ENCODE data around the gene BBX.

The BBX gene

DNA sequence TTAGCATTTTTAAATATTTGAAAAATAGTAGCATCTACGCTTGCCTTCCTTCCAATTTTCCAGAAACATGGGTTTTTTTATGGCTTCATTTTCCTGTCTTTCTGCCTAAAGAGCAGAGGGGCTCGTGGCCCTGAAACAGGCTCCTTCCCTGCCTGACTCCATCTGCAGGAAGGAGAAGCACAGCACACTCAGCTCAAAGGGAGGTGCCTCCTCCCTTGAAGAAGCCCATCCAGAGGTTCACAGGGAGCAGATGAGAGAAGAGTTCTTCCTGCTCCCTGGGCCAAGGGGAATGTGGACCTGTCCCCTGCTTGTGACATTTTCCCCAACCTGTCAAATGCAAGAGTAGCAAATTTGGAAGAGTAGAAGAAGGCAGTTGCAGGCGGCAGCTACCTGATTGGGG, 55.8 kb downstream of the BBX start:
- no peak for TF ChIP-seq BACH2 (CRISPR knock-in tag; IDR thresholded peaks at IDR 0.05; ENCODE audit: borderline replicate concordance)
- no peak for TF ChIP-seq TOX (CRISPR knock-in tag; IDR thresholded peaks at IDR 0.05; ENCODE audit: borderline replicate concordance)
- TF ChIP-seq RARB (CRISPR knock-in tag; IDR thresholded peaks at IDR 0.05): no peak
- TF ChIP-seq ESRRG (CRISPR knock-in tag; IDR thresholded peaks at IDR 0.05): no peak
- no peak for TF ChIP-seq ISL1 (CRISPR knock-in tag; IDR thresholded peaks at IDR 0.05)
- TF ChIP-seq ZFP30 (CRISPR knock-in tag; IDR thresholded peaks at IDR 0.05): no peak
- TF ChIP-seq ZC3H10 (CRISPR knock-in tag; IDR thresholded peaks at IDR 0.05): no peak
- ATAC-seq: no peak

DNA sequence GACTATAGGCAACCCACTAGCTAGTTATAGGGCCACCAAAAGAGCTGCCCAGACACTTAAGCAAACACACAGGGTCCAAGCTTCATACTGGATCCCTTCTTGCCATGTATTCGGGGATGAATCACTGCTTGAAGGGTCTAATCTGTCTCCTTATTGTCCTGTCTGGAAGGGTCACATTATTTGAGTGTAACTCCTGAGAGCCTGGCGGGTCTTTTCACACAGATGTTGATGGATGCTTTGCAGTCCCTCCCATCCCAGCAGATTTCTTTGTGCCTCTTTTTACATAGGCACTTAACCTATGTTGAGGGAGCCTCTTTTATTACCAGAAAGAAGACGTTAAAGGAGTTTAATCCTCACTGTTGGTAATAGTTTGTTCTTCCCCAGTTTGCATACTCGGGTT, 56.6 kb downstream of the BBX start:
- TF ChIP-seq ZFP30 (CRISPR knock-in tag; IDR thresholded peaks at IDR 0.05): no peak
- TF ChIP-seq ESRRG (CRISPR knock-in tag; IDR thresholded peaks at IDR 0.05): no peak
- TF ChIP-seq, protein P1, sequence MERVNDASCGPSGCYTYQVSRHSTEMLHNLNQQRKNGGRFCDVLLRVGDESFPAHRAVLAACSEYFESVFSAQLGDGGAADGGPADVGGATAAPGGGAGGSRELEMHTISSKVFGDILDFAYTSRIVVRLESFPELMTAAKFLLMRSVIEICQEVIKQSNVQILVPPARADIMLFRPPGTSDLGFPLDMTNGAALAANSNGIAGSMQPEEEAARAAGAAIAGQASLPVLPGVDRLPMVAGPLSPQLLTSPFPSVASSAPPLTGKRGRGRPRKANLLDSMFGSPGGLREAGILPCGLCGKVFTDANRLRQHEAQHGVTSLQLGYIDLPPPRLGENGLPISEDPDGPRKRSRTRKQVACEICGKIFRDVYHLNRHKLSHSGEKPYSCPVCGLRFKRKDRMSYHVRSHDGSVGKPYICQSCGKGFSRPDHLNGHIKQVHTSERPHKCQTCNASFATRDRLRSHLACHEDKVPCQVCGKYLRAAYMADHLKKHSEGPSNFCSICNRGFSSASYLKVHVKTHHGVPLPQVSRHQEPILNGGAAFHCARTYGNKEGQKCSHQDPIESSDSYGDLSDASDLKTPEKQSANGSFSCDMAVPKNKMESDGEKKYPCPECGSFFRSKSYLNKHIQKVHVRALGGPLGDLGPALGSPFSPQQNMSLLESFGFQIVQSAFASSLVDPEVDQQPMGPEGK (CRISPR knock-in tag; IDR thresholded peaks at IDR 0.05; ENCODE audit: borderline replicate concordance): no peak
- TF ChIP-seq ARNTL (CRISPR knock-in tag; IDR thresholded peaks at IDR 0.05; ENCODE audit: borderline replicate concordance, low read depth): no peak
- no peak for TF ChIP-seq GLIS3 (CRISPR knock-in tag; IDR thresholded peaks at IDR 0.05)
- TF ChIP-seq, protein P2, sequence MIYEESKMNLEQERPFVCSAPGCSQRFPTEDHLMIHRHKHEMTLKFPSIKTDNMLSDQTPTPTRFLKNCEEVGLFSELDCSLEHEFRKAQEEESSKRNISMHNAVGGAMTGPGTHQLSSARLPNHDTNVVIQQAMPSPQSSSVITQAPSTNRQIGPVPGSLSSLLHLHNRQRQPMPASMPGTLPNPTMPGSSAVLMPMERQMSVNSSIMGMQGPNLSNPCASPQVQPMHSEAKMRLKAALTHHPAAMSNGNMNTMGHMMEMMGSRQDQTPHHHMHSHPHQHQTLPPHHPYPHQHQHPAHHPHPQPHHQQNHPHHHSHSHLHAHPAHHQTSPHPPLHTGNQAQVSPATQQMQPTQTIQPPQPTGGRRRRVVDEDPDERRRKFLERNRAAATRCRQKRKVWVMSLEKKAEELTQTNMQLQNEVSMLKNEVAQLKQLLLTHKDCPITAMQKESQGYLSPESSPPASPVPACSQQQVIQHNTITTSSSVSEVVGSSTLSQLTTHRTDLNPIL (CRISPR knock-in tag; IDR thresholded peaks at IDR 0.05; ENCODE audit: low read depth): no peak
- no peak for TF ChIP-seq PPARA (CRISPR knock-in tag; IDR thresholded peaks at IDR 0.05; ENCODE audit: borderline replicate concordance)
- no peak for TF ChIP-seq ZNF70 (CRISPR knock-in tag; IDR thresholded peaks at IDR 0.05)
- ATAC-seq: no peak

GRCh38 chr3:107581230-107581629, 58.5 kb downstream of the BBX start:
- no peak for ATAC-seq
- TF ChIP-seq ISL1 (CRISPR knock-in tag; IDR thresholded peaks at IDR 0.05) (no peak), ZFP30 (CRISPR knock-in tag; IDR thresholded peaks at IDR 0.05) (no peak), ZNF8 (CRISPR knock-in tag; IDR thresholded peaks at IDR 0.05) (no peak), ZC3H10 (CRISPR knock-in tag; IDR thresholded peaks at IDR 0.05) (no peak), PPARA (CRISPR knock-in tag; IDR thresholded peaks at IDR 0.05; ENCODE audit: borderline replicate concordance) (no peak), ARNTL (CRISPR knock-in tag; IDR thresholded peaks at IDR 0.05; ENCODE audit: borderline replicate concordance, low read depth) (no peak), SNAI2 (CRISPR knock-in tag; IDR thresholded peaks at IDR 0.05) (no peak), CSDC2 (CRISPR knock-in tag; IDR thresholded peaks at IDR 0.05) (no peak), POU6F1 (CRISPR knock-in tag; IDR thresholded peaks at IDR 0.05; ENCODE audit: borderline replicate concordance, low read depth) (no peak), RARB (CRISPR knock-in tag; IDR thresholded peaks at IDR 0.05) (no peak), TCF4 (CRISPR knock-in tag; IDR thresholded peaks at IDR 0.05; ENCODE audit: borderline replicate concordance) (no peak), GLIS3 (CRISPR knock-in tag; IDR thresholded peaks at IDR 0.05) (no peak)
- TF ChIP-seq, protein P2 (CRISPR knock-in tag; IDR thresholded peaks at IDR 0.05; ENCODE audit: low read depth): no peak
- TF ChIP-seq, protein P3, sequence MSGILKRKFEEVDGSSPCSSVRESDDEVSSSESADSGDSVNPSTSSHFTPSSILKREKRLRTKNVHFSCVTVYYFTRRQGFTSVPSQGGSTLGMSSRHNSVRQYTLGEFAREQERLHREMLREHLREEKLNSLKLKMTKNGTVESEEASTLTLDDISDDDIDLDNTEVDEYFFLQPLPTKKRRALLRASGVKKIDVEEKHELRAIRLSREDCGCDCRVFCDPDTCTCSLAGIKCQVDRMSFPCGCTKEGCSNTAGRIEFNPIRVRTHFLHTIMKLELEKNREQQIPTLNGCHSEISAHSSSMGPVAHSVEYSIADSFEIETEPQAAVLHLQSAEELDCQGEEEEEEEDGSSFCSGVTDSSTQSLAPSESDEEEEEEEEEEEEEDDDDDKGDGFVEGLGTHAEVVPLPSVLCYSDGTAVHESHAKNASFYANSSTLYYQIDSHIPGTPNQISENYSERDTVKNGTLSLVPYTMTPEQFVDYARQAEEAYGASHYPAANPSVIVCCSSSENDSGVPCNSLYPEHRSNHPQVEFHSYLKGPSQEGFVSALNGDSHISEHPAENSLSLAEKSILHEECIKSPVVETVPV (CRISPR knock-in tag; IDR thresholded peaks at IDR 0.05): no peak

GRCh38 chr3:107588217-107588616, 65.5 kb downstream of the BBX start:
- ATAC-seq: no peak
- TF ChIP-seq, protein P1 (CRISPR knock-in tag; IDR thresholded peaks at IDR 0.05; ENCODE audit: borderline replicate concordance): no peak
- no peak for TF ChIP-seq POU6F1 (CRISPR knock-in tag; IDR thresholded peaks at IDR 0.05; ENCODE audit: borderline replicate concordance, low read depth)
- TF ChIP-seq, protein P3 (CRISPR knock-in tag; IDR thresholded peaks at IDR 0.05): no peak
- TF ChIP-seq OSR1 (CRISPR knock-in tag; IDR thresholded peaks at IDR 0.05): no peak
- no peak for TF ChIP-seq ARNTL (CRISPR knock-in tag; IDR thresholded peaks at IDR 0.05; ENCODE audit: borderline replicate concordance, low read depth)

Data from SK-N-SH treated with all-trans-retinoic acid at 6 μM for 48 hours (cell line).